Renal cortical epithelial cell (primary cell): ENCODE results near the gene DIAPH2. TPM values are rescaled to one million over a fixed set of nuclear protein-coding genes. Genes with fewer than 3 reads are reported as not detected.

Source experiments
- DNase-seq: peaks from one replicate; pipeline ENCODE4 v3.0.0-alpha.2; 2011; ENCODE audit warnings: low read depth
- total RNA-seq: library from RNA; depleted of rRNA; stranded (reverse); fragments of >200 nt; gene quantifications from 2 replicates; pipeline ENCODE4 v1.2.3, GENCODE V29; 2014

Gene DIAPH2
- total RNA-seq, 1 donor from 2014 or later, result 15.4 TPM

DNA sequence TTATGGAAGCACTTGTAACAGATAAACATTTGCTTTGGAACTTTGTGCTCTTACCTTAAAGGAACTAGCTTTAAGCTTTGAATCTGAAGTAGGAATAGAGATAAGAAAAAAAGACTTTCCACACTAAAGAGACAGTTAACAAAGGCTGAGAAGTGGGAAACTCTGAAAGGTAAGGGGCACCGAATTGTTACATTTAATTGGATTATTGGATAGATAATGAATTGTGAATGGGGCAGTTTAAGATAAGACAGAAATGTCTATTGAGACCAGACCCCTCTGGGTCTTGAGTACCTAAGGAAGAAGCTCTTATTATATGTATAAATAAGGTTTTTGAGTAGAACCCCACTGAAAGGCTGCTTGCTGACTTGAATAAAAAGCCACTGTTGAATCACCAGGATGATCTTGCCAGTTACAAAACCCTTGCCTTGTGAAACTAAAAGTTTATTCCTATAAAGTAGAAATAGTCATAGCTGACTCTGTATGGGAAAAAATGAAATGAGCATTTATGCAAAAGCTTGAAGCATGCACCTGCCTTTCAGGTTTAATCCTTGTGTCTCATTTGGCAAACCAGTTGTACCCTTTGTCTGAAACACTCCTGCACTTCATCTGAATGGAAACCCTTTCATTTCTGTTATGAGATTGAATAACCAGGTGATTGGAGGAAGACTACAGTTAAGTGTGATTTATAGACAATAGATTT is 622.3 kb downstream of the DIAPH2 start:
- DNase-seq, result no peak

DNA sequence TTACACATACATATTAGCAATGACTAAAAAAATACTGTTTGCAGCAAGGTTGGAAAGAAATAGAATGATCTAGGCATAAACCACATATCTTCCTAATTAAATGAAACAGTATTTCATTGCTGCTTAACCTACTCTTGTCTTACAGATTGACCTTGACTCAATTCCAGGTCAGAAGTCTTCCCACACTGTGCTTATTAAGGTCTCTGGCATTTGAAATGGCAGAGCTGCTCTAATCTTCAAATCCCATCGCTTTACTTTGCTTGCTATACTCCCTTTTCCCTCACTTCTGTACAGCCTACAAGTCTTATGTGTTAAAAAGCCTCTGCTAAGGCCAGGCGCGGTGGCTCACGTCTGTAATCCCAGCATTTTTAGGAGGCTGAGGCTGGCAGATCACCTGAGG is 623.5 kb downstream of the DIAPH2 start:
- DNase-seq, result no peak

DNA sequence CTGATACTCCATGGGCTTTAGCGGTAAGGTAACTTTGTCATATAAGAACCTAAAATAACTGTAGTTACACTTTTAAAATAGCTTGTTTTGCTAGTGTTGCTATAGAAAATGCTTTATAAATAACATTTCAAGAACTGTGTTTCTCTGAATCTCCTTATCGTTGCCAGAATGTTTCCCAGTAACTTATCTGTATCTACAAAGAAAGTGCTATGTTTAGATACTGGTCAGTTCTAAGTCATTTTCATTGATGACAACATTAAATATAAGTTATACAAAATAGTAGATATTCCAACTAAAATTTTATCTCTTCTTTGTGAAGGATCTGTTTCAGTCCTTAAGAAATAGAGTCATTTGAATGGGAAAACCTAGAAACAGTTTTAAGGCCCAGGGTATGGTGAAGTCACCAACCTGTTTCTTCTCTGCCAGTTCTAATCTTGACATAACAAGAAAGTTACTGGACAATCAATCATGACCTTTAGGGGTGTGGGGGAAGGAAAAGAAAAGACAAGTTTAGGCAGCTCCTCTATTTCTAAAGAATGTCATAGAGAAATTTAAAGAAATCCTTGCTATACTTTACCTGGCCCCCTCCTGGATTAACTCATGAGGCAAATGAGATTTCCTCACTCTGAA is 625.0 kb downstream of the DIAPH2 start:
- DNase-seq, result no peak

DNA sequence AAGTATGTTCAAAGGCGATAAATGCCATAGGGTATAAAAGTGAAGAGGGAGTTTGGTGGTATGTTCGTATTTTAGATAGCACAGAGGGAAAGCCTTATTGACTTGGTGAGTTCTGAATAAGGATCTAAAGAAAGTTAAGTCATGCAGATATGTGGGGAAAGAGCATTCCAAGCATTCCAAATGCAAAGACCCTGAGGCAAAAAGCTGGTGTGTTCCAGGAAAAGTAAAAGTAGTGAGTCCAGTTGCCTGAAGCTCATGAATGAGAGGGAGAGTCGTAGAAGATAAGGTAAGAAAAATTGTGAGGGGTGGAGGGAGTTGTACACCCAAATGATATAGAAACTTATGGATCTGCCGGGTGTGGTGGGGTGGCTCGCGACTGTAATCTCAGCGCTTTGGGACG is 625.7 kb downstream of the DIAPH2 start:
- DNase-seq, result peak; percentile 72

DNA sequence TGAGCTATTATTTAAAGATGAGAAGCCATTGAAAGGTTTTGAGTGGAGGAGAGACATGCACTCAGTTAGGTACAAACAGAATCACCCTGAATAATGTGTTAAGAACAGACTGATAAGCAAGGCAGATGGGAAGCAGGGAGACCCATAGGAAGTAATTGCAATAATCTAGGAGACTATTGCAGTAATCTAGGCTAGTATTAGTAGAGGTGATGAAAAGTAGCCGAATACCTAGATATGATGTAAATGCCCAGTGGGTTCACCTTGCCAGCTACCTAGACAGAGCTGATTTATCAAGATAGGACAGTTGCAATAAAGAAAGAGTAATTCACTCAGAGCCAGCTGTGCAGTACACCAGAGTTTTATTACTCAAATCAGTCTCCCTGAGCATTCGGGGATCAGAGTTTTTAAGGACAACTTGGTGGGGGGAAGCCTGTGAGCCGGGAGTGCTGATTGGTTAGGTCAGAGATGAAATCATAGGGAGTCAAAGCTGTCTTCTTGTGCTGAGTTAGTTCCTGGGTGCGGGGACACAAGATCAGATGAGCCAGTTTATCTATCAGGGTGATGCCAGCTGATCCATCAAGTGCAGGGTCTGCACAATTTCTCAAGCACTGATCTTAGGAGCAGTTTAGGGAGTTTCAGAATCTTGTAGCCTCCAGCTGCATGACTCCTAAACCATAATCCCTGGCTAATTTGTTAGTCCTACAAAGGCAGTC is 626.6 kb downstream of the DIAPH2 start:
- DNase-seq, result no peak

DNA sequence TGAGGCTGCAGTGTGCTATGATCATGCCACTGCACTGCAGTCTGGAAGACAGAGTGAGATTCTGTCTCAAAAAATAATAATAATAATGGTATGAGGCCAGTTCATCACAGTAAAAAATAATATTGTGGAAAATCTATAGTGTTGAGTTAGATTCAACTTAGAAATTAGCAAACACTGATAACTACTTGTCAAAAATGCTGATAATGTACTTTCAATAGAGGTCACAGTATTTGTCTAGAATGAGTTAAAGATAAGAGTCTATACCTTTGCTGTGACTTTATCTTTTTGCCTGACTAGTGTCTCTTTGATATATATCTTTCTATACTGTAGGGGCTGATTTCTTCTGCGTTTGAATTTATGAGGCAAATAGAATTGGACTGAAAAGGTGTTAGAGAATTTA is 629.7 kb downstream of the DIAPH2 start:
- no peak for DNase-seq

DNA sequence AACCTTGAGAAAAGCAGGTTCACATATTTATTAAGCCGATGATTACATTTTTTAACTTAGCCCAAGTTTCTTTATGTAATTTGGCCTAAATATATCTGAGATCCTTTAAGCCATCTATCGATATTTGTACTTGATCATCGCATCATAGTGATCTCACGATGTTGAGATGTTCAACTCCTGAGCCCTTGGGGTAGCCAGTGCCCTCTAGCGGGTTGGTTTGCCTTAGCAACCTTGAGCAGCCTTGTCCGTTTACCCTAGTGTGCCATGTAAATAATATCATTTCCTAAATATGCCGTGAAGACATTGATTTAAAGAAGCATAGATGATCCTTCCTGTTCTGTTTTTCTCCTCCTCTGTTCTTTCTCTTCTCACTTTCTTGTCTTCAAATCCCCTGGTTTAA is 631.3 kb downstream of the DIAPH2 start:
- DNase-seq, result no peak

DNA sequence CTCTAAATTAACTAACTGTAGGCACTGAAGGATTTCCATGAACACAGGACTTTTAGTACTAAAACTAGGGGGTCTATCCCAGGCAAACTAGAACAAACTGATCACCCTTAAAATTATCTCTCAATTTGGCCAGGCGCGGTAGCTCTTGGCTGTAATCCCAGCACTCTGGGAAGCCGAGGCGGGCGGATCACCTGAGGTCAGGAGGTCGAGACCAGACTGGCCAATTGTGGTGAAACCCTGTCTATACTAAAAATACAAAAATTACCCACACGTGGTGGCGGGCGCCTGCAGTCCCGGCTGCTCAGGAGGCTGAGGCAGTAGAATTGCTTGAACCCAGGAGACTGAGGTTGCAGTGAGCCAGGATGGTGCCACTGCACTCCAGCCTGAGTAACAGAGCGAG is 635.7 kb downstream of the DIAPH2 start:
- DNase-seq, result no peak

DNA sequence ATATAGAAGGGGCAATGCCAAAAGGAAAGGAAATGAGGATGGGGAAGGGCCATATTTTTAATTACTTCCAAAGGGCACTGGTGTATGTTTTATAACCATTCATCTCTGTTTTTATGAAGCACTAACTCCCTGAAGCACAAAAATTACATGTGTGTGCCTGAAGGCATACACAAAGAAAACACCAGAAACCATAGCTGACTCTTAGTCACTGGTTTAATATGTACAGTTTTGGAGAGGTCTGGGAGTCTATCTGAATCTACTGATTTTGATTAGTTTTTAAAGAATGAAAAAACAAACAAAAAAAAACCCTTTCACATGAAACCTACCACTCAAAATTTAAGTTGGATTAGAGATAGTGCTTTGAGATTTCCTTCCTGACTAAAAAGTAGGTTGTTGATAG is 637.8 kb downstream of the DIAPH2 start:
- DNase-seq, result peak; percentile 51

DNA sequence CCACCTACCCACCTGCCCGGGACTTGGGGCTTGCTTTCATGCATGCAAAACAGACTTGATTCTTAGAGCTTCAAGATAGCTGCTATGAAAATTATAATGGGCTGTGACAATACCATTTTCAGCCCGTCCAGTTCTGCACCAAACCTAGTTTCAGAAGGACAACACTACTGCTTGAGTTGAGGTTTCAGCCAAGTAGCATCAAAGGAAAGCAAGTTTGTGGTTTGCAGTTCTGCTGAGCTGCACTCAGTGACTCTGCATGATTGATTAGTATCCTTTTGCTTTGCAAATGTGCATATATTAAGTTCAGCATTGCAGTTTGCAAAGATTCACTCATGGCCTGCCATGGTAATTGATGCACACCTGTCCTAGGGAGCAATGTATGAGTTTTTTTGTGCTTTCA is 641.8 kb downstream of the DIAPH2 start:
- peak; percentile 25 for DNase-seq

DNA sequence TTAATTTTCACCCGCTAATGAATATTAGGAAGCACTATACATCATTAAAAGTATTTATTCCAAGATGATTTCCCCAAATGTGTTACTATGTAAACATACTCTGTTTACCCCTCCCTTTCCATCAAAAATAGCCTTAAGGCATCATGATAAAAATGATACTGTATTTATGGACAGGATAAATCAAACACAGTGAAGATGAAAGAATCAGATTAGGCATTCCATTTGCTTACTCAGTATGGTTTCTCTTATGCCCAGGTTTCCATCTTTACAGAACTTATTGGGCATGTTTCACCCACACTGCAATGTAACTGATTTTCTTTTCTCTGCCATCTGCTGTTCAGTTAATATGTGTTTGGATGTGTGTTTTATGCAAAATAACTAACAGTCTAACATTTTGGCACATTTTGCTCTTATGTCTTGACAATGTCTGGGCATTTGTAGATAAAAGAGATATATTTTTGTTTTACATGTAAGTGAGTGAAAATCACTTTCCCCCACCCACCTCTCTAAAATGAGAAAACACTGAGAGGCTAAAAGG is 644.3 kb downstream of the DIAPH2 start:
- no peak for DNase-seq

DNA sequence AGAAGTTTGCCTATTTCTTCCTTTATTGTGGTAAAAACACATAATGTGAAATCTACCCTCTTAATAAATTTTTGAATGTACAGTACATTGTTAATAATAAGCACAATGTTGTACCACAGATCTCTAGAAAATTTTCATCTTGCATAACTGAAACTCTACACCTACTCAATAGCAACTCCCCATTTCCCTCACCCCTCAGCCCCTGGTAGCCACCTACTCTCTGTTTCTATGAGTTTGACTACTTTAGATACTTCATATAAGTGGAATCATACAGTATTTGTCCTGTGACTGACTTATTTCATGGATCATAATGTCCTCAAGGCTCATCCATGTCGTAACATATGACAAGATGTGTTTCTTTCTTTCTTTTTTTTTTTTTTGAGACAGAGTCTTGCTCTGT is 645.5 kb downstream of the DIAPH2 start:
- DNase-seq, result no peak

DNA sequence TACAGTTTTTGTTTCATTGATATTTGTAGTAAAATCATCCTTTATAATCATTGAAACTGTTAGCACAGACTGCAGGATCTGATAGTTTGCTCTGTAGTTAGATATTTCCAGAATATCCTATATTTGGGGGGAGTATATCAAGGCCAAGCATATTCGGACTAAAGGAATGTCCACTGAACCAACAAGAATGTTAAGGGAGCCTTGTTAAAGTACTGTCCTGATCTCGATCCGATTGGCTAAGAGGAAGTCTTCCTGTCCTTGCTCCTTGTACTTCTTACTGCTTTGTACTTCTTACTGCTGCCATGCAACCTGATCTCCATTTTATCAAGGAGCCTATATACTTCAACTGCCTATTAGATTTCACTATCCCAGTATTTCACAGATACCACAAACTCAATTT is 648.3 kb downstream of the DIAPH2 start:
- DNase-seq, result peak; percentile 19

DNA sequence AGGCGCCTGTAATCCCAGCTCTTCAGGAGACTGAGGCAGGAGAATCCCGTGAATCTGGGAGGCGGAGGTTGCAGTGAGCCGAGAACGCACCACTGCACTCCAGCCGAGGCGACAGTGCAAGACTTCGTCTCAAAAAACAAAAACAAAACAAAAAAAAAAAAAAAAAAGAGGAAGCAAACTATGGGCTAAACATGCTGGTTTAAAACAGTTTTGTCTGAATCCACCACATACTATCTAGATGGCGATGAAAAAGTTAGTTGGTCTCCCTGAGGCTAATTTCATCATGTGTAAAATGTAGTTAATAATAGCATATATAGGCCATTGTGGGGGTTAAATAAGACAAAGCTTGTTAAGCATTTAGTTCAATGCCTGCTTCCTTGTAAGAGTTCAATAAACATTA is 650.2 kb downstream of the DIAPH2 start:
- DNase-seq, result no peak

DNA sequence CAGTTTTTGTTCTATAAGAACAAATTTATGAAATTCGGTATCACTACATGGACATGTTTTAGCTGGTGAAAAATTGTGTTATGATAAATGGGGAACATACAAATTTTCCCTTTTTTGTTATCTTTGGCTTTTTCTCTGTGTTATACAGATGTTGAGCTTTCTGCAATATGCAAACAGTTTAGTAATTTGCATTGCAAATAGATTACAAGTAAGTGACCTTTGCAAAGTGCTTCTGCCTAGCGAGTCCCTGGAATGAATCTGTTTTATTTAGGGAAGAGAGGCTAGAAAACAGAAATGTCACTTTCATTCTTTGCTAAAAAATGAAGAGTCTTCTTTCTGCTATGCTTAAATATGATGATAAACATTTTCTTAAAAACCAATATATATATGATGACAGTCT is 660.1 kb downstream of the DIAPH2 start:
- DNase-seq, result no peak

DNA sequence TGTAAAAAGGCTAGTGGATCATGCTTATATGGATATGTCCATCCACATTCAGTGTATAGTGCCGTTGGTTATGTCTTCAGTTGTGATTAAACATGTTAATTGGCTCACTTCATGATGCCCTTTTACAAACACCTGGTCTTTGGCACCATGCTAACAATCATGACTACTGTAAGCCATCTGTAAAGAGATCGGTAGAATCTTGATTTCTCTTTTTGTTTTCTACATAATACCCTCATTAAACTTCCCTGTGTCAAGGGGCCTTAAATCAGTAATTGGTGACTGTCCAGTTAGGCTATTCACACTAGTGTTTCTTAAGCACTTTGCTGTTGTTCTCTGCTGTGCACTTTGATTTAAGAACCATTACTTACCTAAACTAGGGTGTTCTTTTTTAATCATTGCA is 674.3 kb downstream of the DIAPH2 start:
- DNase-seq, result no peak

DNA sequence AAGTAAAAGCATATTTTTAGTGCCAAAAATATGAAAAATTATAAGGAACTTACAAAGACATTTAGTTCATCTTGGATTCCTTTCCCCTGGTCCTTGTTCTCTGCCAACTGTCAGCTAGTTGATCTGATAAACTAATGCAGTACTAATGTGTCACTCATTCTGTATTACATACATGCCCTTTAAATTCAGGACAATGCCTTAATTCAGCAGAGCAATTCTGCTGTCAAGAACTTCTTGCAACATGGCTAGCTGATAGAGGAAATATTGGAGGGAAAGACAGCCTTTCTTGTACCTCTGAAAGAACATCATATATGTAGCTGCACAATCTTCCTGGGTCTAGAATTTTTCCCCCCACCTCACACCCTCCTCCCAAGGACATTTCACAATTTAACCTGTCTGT is 679.2 kb downstream of the DIAPH2 start:
- no peak for DNase-seq

DNA sequence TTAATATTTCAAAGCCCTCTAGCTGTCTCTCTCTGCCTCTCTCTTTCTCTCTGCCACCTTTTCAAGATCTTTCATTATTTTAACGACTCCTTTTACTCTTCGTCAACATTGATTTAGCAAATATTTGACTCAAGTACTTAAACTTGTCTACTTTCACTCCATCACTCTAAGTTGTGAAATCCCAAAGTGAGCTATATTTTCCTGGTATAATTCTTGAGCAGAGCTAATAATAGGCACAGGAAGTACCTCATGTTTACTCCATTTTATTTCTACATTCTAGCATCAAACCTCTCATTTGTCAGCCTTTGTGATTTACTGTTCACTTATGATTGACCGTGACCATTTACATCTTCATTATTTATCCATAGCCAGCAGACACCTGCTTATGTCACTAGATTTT is 681.6 kb downstream of the DIAPH2 start:
- DNase-seq, result peak; percentile 2

DNA sequence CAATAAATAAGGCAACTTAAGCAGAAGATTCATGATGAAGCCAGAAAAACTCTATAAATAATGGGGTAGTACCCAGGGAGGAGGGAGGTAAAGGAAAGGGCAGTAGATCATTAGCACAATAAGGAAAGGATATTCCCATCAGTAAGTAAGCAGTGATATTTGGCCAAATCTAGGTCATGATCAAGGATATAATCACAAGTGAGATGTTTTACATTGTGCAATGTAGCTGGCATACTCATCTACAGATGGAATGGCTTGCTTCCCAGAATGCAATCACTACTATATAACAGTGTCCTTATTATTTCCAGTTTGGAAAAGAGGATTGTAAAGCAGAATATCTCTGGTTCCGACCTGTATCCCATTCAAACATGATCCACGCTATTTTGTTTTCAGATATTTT is 682.5 kb downstream of the DIAPH2 start:
- peak; percentile 2 for DNase-seq

DNA sequence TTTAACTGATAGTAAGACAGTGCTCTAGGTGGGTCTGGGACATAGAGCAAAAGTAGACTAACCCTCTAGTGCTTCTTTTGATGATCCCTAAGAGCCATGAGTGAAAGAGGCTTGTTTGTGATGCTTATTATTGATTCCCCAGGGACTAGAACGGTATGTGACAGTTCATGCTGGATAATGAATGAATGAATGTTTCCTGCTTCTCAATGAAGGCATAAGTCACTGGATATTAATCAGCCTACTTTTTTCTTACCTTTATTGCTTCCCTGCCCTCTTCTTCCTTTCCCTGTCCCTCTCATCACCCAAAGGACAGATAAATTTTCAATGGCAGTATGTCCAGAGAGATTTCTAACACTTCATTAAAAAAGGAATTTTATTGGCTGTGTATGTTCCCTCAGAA is 685.3 kb downstream of the DIAPH2 start:
- DNase-seq, result no peak

DNA sequence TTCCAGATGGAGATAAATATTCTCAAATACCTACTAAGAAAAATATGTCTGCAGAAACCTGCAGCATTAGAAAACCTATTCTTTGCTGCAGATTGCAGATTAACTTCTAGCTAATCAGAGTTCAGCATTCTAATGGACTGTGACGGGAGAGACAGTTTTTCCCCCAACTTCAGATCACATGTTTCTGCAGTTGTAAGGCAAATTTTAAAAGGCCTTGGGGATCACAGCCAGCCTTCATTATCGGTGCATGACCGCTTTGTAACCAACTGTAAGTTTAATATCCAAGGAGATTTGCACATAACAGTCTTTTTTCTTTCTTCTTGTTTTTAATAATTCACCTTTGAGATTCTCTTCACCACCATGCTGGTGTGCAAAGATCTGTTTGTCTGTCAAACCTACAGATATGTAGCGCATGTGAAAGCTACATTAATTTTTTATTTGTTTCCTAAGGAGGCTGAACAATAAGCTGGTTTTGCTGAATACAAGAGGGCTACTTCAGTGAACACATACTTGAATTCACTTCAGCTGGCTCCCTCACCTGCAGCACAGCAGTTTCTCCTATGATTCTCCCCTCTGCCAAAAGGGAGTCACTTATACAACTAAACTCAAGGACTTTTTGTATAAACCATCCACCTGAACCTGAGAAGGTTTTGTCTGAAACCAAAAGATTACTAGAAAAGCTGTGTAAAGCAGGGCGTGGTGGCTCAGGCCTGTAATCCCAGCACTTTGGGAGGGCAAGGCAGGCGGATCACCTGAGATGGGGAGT is 687.5 kb downstream of the DIAPH2 start:
- DNase-seq, result peak; percentile 15

DNA sequence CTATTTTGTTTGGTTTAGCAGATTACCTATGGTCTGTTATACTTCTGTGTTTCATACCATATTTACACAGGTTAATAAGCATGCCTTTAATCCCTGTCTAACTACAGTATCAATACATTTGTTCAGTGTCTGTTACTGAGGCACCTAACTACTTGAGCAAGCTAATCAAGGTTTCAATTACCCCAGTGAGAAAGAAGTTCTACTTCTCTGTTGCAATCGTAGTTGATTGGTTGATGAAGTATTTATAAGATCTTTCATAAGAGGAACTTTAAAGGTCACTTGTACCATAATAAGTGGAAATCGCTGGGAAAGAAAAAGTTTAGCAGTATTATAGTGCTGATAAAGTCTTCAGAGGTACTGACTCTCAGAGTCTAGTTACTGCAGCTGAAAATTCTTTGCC is 689.6 kb downstream of the DIAPH2 start:
- DNase-seq, result no peak
